ENCODE results near the gene PRELP.

DNA sequence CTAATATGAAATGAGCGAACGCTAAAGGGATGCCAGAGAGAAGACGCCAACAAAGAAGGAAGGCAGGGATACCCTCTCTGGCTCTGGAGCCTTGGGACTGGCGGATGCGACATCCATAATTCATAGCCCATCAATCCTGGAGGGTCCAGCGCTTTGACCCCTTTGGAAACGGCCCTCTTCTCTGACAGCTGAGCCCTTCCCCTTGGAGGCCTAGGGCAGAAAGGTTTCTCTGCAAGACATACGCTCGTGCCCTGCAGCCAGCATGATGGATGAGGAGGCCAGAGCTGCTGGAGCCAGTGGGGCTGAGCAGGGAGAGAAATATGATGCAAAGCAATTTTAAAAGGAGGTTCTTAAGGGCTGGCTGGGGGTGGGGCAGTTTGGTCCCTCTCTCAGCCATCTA lies 40.6 kb downstream of the PRELP start:
- TF ChIP-seq, protein P1, sequence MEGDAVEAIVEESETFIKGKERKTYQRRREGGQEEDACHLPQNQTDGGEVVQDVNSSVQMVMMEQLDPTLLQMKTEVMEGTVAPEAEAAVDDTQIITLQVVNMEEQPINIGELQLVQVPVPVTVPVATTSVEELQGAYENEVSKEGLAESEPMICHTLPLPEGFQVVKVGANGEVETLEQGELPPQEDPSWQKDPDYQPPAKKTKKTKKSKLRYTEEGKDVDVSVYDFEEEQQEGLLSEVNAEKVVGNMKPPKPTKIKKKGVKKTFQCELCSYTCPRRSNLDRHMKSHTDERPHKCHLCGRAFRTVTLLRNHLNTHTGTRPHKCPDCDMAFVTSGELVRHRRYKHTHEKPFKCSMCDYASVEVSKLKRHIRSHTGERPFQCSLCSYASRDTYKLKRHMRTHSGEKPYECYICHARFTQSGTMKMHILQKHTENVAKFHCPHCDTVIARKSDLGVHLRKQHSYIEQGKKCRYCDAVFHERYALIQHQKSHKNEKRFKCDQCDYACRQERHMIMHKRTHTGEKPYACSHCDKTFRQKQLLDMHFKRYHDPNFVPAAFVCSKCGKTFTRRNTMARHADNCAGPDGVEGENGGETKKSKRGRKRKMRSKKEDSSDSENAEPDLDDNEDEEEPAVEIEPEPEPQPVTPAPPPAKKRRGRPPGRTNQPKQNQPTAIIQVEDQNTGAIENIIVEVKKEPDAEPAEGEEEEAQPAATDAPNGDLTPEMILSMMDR (IDR thresholded peaks at IDR 0.05) = no peak
- TF ChIP-seq POLR2A (IDR thresholded peaks at IDR 0.05) (no peak), POLR2AphosphoS5 (IDR thresholded peaks at IDR 0.05) (no peak)

Measured in transverse colon (tissue), 4 donors.